ENCODE results near the gene BBOX1.
"Not testable (repeated sequence)": the region's sequence is repeated elsewhere in the genome, so short reads cannot be mapped to it uniquely, and the experiment has no call there.

The BBOX1 gene

DNA sequence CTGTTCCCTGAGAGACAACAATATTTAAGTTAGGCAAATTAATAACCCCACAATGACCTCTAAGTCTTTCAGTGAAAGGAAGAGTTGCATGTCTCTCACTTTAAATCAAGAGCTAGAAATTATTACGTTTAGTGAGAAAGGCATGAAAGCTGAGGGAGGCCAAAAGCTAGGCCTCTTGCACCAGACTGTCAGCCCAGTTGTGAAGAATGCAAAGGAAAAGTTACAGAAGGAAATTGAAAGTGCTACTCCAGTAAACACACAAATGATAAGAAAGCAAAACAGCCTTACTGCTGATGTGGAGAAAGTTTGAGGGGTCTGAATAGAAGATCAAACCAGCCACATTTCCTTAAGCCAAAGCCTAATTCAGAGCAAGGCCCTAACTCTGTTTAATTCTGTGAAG, 45.0 kb downstream of the BBOX1 start:
- DNase-seq: no peak

DNA sequence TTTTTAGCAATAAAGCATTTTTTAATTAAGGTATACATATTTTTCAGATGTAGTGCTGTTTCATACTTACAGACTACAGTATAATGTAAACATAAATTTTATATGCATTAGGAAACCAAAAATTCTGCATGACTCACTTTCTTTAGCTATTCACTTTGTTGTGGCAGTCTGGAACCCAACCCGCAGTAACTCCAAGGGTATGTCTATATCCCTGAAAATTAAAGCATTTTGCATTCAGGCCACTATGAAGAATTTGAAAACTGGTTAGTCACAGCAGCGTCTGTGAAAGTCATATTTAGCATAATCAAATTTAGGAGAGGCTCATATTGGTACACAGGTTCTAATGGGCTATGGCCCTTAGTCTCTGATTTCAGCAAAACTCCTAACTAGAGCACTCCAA, 46.8 kb downstream of the BBOX1 start:
- DNase-seq: no peak

DNA sequence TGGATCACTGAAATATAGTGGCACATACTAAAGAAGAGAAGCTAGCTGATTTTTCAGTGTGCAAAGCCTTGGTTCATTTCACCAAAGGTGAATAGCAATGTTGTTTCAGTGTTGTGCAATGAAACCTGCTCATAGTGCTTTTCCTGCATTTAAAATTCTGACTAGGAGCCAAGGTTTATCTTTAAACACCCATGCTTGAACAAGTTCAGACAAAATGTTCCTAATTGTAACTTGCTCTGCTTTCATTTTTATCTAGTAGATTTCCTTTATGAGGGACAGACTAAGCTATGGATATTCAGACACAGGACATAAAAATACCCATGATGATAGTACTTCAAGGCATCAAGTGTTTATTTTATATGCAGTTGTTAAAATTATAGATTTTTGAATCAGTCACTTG, 47.7 kb downstream of the BBOX1 start:
- DNase-seq: no peak

DNA sequence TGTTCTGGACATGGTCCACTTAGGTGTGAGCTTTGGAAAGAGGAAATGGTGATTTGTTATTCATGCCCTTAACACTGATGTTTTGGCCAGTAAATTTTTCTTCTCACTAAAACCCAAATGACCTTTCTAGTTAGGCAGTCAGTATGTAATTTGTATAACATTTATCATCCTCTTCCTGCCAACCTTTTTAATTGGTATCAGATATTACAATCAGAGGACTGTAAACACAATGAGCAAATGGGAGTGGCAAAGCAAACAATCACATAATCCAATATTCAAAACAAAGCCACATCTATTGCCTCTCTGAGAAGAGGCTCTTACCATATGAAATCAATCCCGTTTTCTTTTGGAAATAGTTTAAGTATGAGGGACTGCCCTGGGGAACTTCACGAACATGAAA, 49.1 kb downstream of the BBOX1 start:
- no peak for DNase-seq

DNA sequence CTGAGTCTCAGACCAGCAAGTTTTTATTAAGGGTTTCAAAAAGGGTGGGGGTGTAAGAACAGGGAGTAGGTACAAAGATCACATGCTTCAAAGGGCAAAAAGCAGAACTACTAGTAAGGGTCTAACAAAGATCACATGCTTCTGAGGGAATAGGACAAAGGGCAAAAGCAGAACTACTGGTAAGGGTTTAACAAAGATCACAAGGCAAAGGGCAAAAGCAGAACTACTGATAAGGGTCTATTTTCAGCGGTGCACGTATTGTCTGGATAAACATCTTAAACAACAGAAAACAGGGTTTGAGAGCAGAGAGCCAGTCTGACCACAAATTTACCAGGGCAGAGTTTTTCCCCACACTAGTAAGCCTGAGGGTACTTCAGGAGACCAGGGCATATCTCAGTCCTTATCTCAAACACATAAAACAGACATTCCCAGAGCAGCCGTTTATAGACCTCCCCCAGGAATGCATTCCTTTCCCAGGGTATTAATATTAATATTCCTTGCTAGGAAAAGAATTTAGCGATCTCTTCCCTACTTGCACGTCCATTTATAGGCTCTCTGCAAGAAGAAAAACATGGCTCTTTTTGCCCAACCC, 49.8 kb downstream of the BBOX1 start:
- not testable (repeated sequence) for DNase-seq

DNA sequence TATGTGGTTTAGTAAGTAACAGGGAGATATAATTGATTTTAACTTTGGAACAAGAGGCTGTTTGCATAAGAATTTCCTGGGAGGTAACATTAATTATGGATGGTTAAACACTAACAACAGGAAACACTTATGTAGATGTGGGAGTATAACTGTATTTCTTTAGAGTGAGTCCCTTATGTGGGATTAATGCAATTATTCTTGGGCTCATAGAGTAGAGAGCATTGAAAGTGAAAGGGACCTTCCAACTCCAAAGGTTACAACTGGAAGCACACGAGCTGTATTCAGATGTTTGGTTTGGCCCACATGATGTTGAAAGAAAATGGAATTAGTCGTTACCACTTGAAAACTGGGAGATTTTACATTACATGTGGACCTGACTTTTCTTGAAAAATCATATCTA, 53.5 kb downstream of the BBOX1 start:
- no peak for DNase-seq

DNA sequence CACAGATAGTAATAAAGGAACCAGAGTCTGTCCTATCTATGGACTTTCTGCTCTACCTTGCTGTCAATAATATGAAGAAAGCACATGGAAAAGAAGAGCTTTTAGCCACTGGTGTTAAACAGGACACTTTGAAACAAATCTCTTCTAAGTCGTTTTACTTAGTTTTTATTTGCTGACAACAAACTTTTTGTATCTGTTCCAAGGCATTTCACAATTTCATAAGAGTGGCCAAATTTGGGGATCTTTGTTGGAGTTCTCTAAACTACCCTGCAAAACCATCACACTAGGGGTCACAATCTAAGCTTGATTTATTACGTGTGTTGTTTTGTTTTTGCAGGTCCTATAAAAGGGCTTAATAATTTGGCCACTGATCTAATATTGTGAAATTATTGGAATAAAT, 54.4 kb downstream of the BBOX1 start:
- DNase-seq: no peak

DNA sequence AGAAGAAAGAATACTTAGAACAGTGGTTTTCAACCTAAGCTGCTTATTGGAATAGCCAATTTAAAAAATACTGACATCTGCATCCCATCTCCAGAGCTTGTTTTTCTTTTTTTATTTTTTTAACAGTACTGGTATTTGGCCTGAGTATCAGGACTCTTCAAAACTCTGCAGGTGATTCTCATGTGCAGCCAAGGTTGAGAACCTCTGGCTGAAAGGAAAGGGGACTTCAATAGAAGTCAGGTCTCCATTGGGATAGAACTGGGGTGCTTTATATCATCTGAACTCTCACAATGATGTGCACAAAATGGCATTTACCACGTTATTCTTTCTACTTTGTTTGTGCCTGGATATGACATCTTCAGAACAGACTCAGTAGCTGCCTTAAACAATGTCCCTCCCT, 55.3 kb downstream of the BBOX1 start:
- no peak for DNase-seq

DNA sequence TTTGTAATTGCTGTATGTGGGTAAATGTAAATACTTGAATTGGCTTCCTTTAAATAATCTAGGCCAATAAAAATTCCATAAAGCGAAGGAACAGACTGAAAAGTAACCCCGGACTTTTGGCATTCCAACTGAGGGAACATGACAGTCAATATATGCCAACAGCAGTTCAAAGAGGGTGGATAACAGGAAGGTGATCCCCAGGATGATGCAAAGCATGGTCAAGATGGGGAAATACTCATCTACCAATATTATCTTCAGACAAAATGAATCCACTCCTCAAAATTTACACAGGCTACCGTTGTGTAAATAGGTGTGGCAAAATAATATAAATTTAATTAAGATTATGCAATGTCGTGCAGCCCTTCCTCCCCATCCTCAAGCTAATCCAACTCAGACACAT, 56.9 kb downstream of the BBOX1 start:
- DNase-seq: no peak

DNA sequence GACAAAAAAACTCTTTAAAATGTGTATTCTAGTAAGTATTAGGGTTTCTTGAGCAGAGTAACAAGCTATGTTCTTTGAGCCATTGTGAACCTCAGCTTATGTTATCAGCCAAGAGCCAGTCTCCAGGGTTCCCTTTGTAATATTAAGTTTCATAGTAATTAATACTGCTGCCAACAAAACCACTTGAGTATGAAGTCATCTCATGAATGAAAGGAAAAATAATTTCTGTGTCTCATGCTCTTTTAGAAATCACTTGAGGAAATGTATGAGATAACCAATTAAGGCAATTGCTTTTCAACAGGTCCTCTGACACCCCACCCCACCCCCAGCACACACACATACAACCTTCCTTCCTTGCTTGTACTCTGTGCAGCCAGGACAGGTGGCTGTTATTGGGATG, 59.9 kb downstream of the BBOX1 start:
- peak; percentile 56 for DNase-seq

DNA sequence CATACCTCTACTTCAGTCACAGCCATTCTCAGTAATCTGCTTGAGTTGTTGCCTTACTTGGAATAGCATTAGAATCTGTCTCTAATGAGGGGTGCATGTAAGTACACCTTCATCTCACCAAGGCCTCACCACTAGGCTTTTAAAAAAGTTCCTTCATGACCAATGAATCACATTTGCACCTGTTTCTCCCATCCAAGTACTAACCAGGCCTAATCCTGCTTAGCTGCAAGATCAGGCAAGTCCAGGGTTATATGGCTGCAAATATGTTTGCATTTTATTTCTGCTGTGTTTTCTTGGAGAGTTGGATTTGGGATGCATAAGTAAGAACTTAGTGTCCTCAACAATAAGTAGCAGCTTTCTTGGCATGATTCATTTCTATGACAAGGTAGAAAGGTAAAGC, 66.9 kb downstream of the BBOX1 start:
- DNase-seq: no peak

DNA sequence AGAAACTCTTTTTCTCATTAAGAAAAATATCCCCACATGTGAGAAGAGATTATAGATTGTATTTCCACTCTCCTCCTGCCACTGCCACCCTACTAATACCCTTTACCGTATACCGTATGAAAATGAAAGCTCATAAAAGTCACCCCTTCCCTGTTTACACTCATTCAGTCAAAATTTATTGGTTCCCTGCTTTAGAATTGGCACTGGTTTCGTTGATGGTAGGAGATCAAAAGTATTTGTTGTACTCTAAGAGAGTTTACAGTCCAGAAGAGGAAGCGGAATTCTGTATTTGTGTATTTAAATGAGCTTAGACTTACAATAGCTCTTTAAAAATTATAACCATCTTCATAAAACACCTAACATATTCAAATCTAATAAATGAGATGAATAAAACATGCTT, 68.2 kb downstream of the BBOX1 start:
- DNase-seq: no peak

DNA sequence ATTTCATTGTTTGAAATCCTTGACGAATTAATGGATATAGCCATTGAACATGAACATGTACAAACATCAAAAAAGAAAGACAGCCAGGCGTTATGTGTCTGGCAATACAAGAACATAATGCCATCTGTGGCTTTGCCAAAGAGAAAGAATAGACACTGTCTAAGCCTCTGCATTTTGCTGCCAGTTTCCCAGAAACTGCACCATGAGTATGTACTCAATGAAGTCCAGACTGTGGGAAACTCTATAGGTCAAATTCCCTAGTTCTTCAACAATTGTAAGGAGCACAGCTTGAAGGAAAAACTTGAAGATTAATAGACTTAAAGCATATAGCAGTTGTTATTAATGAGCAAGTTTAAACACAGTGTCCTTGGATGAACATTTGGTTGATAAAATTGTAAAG, 71.3 kb downstream of the BBOX1 start:
- DNase-seq: no peak

DNA sequence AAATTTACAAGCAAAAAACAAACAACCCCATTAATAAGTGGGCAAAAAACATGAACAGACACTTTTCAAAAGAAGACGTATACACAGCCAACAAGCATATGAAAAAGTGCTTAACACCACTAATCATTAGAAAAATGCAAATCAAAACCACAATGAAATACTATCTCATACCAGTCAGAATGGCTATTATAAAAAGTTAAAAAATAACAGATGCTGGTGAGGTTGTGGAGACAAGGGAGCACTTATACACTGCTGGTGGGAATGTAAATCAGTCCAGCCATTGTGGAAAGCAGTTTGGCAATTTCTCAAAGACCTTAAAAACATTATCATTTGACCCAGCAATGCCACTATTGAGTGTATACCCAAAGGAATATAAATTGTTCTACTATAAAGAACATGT, 72.3 kb downstream of the BBOX1 start:
- no peak for DNase-seq

DNA sequence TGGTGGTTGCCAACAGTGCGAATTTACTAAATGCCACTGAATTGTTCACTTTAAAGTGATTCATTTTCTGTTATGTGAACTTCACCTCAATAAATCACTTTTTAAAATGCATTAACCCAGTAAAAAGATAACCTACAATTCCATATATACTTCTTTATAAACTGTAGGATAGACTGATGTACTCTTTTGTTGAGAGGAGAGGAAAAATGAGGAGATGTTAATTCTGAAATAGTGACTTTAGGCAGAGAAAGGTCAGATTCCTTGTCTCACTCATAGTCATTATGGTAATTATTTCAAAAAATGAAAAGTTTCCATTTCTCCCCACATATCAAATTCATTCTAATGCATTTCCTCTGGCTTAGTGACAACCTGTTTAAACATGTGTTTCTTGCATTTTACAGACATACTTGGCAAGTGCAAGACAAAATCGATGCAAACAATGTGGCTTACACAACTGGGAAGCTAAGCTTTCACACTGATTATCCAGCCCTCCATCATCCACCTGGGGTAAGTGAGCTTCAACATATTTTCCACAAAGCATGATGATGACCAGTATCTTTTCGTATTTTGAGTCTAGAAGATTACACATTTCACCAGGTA, 74.5 kb downstream of the BBOX1 start:
- DNase-seq: no peak

DNA sequence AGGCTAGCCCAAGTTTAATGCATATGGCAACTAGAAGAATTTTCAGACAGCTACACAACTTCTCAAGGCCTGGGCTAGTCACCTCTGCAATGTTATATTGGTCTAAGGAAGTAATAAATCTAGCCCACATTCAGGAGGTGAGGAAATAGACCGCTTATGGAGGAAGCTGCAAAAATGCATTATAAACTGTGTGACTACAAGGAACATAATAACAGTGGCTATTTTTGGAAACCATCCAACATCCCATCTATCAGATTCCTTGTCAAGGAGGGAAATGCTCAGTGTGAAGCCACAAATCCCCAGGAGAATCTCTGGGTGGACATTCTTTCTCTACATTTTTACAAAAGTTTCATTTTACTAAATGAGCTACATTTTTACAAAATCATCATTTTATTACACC, 76.1 kb downstream of the BBOX1 start:
- no peak for DNase-seq

DNA sequence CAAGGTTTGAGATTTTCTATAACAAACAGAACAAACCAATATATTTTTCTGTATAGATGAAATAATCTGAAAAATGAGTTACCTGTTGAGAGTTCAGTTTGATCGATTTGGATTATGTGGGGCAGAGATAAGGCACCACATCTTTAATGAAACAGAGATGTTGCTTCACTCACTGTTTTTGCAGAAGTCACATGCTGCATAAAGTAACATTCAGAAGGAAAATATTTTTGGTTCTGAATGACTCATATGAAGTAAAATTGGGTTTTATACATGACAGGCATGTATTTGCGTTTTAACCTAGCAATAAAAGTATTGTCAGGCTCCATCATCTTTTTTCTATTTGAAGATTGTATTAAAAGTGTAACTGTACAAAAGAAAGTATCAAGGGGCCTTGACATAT, 77.8 kb downstream of the BBOX1 start:
- no peak for DNase-seq

DNA sequence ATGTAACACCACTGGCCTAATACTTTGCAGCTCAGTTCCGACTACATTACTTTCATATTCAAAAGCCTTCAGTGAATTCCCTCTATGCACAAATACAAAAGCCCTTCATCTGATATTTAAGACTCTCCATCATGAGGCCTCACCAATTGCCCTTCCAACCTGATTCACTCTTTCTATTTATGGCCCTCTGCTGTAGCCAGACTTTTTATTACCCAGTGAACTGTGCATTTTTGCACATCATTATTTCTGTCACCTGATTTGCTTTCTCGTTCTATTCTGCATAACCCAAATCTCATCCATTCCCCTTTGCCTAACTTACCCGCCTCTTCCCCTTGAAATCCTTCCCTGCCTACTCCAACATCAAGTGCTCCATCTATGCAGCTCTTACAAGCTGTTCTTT, 78.3 kb downstream of the BBOX1 start:
- DNase-seq: no peak

DNA sequence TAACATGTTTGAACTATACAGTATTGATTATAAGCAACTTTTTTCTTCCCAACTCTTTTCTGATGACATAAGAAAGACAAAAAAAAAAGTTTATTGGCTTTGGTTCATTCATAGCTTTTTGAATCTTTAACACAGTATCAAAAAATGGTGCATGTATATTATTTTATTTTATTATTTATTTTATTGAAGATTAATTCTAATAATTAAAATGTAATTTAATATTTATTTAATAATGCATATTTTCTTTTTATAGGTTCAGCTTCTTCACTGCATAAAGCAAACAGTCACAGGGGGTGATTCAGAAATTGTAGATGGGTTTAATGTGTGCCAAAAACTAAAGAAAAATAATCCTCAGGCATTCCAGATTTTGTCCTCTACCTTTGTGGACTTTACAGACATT, 78.8 kb downstream of the BBOX1 start:
- no peak for DNase-seq

DNA sequence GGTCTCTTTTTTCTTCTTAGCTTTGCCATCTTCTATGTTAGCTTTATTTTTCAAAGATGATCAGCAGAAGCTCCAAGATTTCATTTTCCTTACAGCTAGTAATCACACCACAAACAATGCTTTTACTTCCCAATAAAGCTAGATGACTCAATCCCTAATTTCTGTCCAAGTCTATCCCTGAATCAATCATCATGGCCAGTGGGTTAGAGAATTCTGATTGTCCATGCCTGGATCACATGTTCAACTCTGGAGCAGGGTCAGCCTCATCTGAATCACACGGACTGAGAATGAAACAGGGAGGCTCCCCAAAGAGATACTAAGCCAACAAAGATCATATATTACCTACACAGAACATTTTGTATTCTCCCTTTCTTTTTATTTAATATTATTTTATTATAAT, 79.6 kb downstream of the BBOX1 start:
- no peak for DNase-seq

DNA sequence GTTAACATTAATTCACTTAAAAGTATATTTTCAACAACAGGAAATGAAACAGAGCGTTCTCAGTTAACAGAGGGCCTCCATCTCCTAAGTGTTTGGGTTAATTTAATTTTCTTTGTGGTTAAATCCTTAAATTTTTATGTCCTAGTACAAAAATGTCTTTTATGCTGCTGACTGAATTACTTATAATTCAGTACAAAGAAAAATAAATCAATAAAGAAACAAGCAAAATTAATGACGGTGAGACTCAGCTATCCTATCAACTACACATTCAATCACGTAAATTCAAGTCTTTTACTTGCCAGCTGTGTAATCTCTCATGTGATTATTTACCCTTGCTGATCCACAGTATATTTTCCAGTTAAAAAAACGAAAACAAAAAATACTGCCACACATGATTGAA, 81.4 kb downstream of the BBOX1 start:
- DNase-seq: no peak

DNA sequence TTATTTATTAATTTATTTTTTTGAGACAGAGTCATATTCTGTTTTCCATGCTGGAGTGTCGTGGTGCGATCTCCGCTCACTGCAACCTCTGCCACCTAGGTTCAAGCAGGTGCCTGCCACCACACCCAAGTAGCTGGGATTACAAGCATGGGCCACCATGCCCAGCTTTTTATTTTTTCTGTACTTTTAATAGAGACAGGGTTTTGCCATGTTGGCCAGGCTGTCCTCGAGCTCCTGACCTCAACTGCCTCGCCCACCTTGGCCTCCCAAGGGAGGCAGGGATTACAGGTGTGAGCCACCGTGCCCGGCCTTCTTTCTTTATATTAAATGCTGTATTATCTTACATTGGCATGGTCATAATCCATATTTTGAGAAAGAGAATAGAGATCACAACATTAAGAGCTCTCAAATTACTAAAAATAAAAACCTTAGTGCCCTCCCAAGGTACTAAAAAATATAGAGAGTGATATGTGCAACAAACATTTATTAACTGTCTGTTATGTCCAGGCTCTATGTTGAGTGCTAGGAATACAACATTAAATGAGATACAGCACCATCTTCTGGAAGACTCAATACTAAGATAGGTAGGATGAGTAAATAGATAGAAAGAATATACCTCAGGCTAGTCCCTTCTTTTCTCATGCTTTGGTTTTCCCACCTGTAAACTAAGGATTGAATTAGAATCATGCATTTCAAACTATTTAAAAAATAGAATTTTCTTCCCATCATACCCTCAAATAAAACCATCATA, 84.1 kb downstream of the BBOX1 start:
- peak; percentile 16 for DNase-seq

DNA sequence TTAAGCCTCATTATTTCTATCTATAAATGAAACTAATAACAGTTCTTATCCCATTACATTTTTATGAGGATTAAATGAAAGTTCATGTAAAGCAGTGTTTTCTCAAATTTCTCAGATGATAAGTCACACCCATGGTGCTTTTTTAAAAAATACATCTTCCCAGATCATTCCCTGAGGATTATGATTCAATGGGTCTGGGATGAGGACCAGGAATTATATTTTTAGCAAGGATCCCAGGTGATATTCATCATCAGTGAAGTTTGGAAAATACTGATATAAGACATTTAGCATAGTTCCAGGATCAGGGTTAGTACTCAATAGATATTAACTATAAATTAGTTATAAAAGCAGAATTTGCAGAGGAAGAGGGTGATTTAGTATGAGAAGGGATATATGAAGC, 89.1 kb downstream of the BBOX1 start:
- DNase-seq: no peak

DNA sequence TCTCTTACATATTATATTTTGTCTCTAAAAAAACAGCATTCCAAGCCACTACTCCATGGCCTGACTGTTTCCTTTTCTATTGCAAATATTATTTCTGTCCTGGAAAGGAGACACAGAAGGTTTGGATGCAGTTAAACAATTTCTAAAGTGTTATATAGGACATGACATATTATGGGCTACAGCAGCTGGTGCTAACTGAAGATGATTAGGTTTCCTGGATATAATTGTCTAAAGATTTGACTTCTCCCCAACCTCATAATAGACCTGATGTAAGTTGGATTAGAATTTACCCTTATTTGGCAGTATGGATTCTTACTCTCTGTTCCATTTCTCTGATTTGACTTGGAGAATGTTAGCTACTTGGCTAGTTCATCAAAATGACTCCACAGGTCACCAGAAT, 90.2 kb downstream of the BBOX1 start:
- no peak for DNase-seq

DNA sequence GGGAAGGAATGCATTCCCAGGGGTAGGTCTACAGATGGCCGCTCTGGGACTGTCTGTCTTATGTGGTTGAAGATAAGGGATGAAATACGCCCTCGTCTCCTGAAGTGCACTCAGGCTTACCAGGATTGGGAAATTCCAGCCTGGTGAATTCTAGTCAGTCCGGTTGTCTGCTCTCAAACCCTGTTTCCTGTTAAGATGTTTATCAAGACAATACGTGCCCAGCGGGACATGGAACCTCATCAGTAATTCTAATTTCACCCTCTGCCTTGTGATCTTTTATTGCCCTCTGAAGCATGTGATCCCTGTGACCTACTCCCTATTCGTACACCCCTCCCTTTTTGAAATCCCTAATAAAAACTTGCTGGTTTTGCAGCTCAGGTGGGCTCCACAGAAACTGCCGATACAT, 95.3 kb downstream of the BBOX1 start:
- DNase-seq: peak; percentile 5
